ENCODE data around the gene PHLPP1. TPM values are rescaled to one million over a fixed set of nuclear protein-coding genes. Genes with fewer than 3 reads are reported as not detected.

PHLPP1 gene
- total RNA-seq, 2 donors from 2014 or later = 22.1 to 24.2 TPM

GRCh38 chr18:62717169-62717924 is 2.0 kb downstream of the PHLPP1 start:
- no peaks in the 10 kb centered on the region for H3K36me3 ChIP-seq
- no peaks in the 10 kb centered on the region for H3K4me1 ChIP-seq
- intact Hi-C loops (cut with DNase I) = no loop called here
- no peak for TF ChIP-seq CTCF (IDR thresholded peaks at IDR 0.05)
- H3K27ac ChIP-seq = peak overlapping the region; percentile 86
- peak overlapping the region; percentile 85 to 88 for H3K9ac ChIP-seq (ENCODE audit: low read depth in 2 of 2, low read length in 2 of 2)
- peak; percentile 70 for DNase-seq
- H3K9me3 ChIP-seq = no peaks in the 10 kb centered on the region
- no peaks in the 10 kb centered on the region for H3K27me3 ChIP-seq
- peak overlapping the region; percentile 75 for H3K4me3 ChIP-seq

GRCh38 chr18:62717925-62718800 is 2.8 kb downstream of the PHLPP1 start:
- H3K9ac ChIP-seq (ENCODE audit: low read depth in 2 of 2, low read length in 2 of 2) = peak overlapping the region in 1 of 2 donors; percentile 88
- no peak for DNase-seq
- peak overlapping the region; percentile 86 for H3K27ac ChIP-seq

GRCh38 chr18:62720048-62720447 is 4.7 kb downstream of the PHLPP1 start:
- Histone ChIP-seq H3K4me3 (no peak overlapping the region), H3K36me3 (no peaks in the 10 kb centered on the region), H3K27ac (no peak overlapping the region), H3K4me1 (no peaks in the 10 kb centered on the region), H3K27me3 (no peaks in the 10 kb centered on the region), H3K9me3 (no peaks in the 10 kb centered on the region), H3K9ac (ENCODE audit: low read depth in 2 of 2, low read length in 2 of 2) (no peak overlapping the region)
- intact Hi-C loops (cut with DNase I) = loop anchor here (10.0 kb wide), 1 partner anchor 75 kb away; no protein-coding TSS in a partner anchor
- TF ChIP-seq CTCF (IDR thresholded peaks at IDR 0.05) = no peak
- no peak for DNase-seq

More at GRCh38 chr18:62717925-62718800, 2.8 kb downstream of the PHLPP1 start:
- Histone ChIP-seq H3K4me1 (no peaks in the 10 kb centered on the region), H3K36me3 (no peaks in the 10 kb centered on the region), H3K4me3 (peak overlapping the region; percentile 75), H3K27me3 (no peaks in the 10 kb centered on the region), H3K9me3 (no peaks in the 10 kb centered on the region)
- intact Hi-C loops (cut with DNase I) = no loop called here
- no peak for TF ChIP-seq CTCF (IDR thresholded peaks at IDR 0.05)

DNA sequence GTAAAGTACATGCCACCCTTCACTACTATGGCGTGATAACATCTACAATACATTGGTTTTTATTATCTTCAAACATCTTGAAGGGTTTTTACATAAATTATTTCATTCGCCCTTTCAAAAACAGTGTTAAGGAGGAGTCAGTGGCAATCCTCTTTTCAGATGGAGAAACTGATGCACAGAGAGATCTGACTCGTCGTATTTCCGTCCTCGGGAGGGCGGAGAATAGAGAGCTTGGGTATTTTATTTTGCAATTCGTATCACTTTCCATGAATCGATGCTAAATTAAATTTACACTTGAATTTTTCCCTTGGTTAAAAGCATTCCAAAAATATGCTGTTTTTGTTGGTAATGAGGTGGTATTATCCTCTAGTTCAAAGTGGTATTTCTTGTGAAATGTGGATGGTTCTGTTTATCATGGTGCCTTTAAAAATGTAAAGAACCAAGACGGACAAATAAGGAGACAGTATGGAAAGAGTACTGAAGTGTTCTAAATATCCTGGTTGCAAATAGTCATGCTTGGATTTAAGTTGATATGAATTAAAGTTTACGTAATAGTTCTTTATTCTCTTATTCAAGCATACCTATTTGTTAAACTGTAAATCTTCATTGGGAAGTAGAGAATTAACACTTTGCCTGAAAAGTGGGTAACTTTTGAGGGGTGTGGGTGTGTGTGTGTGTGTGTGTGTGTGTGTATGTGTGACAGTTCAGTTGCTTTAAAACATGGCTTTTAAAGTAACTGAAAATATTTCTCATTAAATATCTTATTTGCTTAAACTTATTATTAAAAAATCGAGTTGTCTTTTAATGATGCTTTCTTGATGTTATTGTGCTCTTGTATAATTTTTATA is 5.6 kb downstream of the PHLPP1 start:
- H3K9ac ChIP-seq (ENCODE audit: low read depth in 2 of 2, low read length in 2 of 2) = no peak overlapping the region
- H3K4me1 ChIP-seq = no peaks in the 10 kb centered on the region
- no peak for DNase-seq
- no peaks in the 10 kb centered on the region for H3K27me3 ChIP-seq
- TF ChIP-seq CTCF (IDR thresholded peaks at IDR 0.05) = no peak
- no peak overlapping the region for H3K27ac ChIP-seq
- intact Hi-C loops (cut with DNase I) = loop anchor here (10.0 kb wide), 1 partner anchor 74 kb away; no protein-coding TSS in a partner anchor
- no peak overlapping the region for H3K4me3 ChIP-seq
- H3K9me3 ChIP-seq = no peaks in the 10 kb centered on the region
- H3K36me3 ChIP-seq = no peaks in the 10 kb centered on the region
